ENCODE measurements around the gene MCRIP2. TPM values are rescaled to one million over a fixed set of nuclear protein-coding genes. Genes with fewer than 3 reads are reported as not detected.

Gene MCRIP2
- total and polyA plus RNA-seq, 9 of the 15 experiments (the other 6 are each of a cell fraction or from before 2014, with no cell fraction given), result 0.80 to 120 (median 35.2) TPM

GRCh38 chr16:672371-672770, 30.7 kb downstream of the MCRIP2 start (continued):
- TF ChIP-seq E2F5 (CRISPR knock-in tag; IDR thresholded peaks at IDR 0.05), result no peak
- no peak for TF ChIP-seq MCM2 (IDR thresholded peaks at IDR 0.05; ENCODE audit: low read depth)
- TF ChIP-seq KDM2B (CRISPR knock-in tag; IDR thresholded peaks at IDR 0.05), result no peak

- no peaks in the 10 kb centered on the region for H3K9me1 ChIP-seq (ENCODE audit: control insufficient read depth, insufficient read depth, low read length)
- peaks cover 63% of the 10 kb centered on the region for H3K36me3 ChIP-seq (ENCODE audit: control insufficient read depth, insufficient read depth, low read length)
- no peak for TF ChIP-seq DACH1 (IDR thresholded peaks at IDR 0.05; ENCODE audit: partially characterized antibody)
- TF ChIP-seq SLC30A9 (CRISPR knock-in tag; IDR thresholded peaks at IDR 0.05), result no peak
- TF ChIP-seq NUFIP1 (IDR thresholded peaks at IDR 0.05; ENCODE audit: partially characterized antibody), result no peak
- no peak for TF ChIP-seq NFATC3 (IDR thresholded peaks at IDR 0.05)
- TF ChIP-seq ZBTB40 (IDR thresholded peaks at IDR 0.05), result no peak
- no peak for TF ChIP-seq ZBTB40 (CRISPR knock-in tag; IDR thresholded peaks at IDR 0.05)
- no peak for TF ChIP-seq GATAD2B (IDR thresholded peaks at IDR 0.05; ENCODE audit: borderline replicate concordance)
- TF ChIP-seq NFIX (CRISPR knock-in tag; IDR thresholded peaks at IDR 0.05; ENCODE audit: low read depth), result no peak
- TF ChIP-seq POLR2G (IDR thresholded peaks at IDR 0.05; ENCODE audit: low read depth, low read length), result 0 out of 2 replicates have a peak, but pooled peaks have one; percentile 30
- H3K4me3 ChIP-seq, result no peak overlapping the region
- in situ Hi-C loops (cut with MboI), result loop anchor here (10.0 kb wide), 1 partner anchor 278 kb away; the partner anchor contains the start of gene NME4
- no peak overlapping the region for H3K27ac ChIP-seq (ENCODE audit: extremely low read depth, low read depth, low read length)
- DNase-seq (ENCODE audit: extremely low read depth in 1 of 4, low spot score in 3 of 4) (no peak), ATAC-seq (no peak), FAIRE-seq (no peak)
- POLR2A ChIA-PET, result interaction anchor here (0.7 to 1.6 kb wide), 5 partner anchors 10 to 106 kb away, joined by 3 to 5 read pairs (median 3); partner anchors contain the start of gene NHLRC4
- 0 out of 2 replicates have a peak, but pooled peaks cover 4% of the 10 kb centered on the region for H4K20me1 ChIP-seq (replicated peaks; ENCODE audit: control insufficient read depth, insufficient read depth, low read length)
- no peak overlapping the region for H2AFZ ChIP-seq (ENCODE audit: low read depth, low read length)
- peak overlapping the region in 1 of 2 experiments; percentile 61; a peak in 1 of 4 replicates for H3K9ac ChIP-seq (ENCODE audit: insufficient read depth in 1 of 2, low read depth in 2 of 2, low read length in 2 of 2)
- peaks cover 28% of the 10 kb centered on the region for H3K79me2 ChIP-seq (ENCODE audit: control insufficient read depth, insufficient read depth, low read length)
- BruUV-seq (replicated peaks), result no TSS peak
- intact Hi-C loops (cut with micrococcal nuclease), result no loop called here
- peaks cover 19 to 98% of the 10 kb centered on the region in 2 experiments for H3K4me1 ChIP-seq (replicated peaks in 1 of 2; ENCODE audit: control insufficient read depth in 2 of 2, insufficient read depth in 2 of 2, low read length in 2 of 2)
- WGBS (ENCODE audit: insufficient coverage, low coverage, missing lambda C conversion rate), result over 99% methylated on average over 19 of the region's 21 CpGs
- no peak overlapping the region for H3K4me2 ChIP-seq (ENCODE audit: insufficient read depth, low read length)
- no peaks in the 10 kb centered on the region for H3K27me3 ChIP-seq (ENCODE audit: control insufficient read depth in 2 of 2, insufficient read depth in 2 of 2, low read length in 2 of 2)
- H3K9me3 ChIP-seq (replicated peaks; ENCODE audit: control insufficient read depth, insufficient read depth, low read depth, low read length), result no peaks in the 10 kb centered on the region
- CTCF ChIA-PET (ENCODE audit: low intra/inter-chr PET ratio), result interaction anchor here (0.6 kb wide), 1 partner anchor 94 kb away, joined by 3 read pairs; no protein-coding TSS in a partner anchor
These were observed 31.2 kb downstream of the MCRIP2 start for GRCh38 chr16:672851-673250.
